Activated CD4-positive, alpha-beta T cell treated with anti-CD3 and anti-CD28 coated beads for 1 hour (primary cell): Measurements from ENCODE around the gene SIKE1.
"Not testable (repeated sequence)": the region's sequence is repeated elsewhere in the genome, so short reads cannot be mapped to it uniquely, and the experiment has no call there.

Experiments used
- DNase-seq: peaks from one replicate; pipeline ENCODE4 v3.0.0-alpha.2; 2020

SIKE1 gene

GRCh38 chr1:114755006-114755931 is 25.2 kb downstream of the SIKE1 start:
- no peak for DNase-seq

- DNase-seq: not testable (repeated sequence)
Observed at GRCh38 chr1:114753702-114754101, 26.8 kb downstream of the SIKE1 start.

GRCh38 chr1:114753143-114753542 is 27.3 kb downstream of the SIKE1 start:
- DNase-seq: no peak

GRCh38 chr1:114750780-114751179 is 29.7 kb downstream of the SIKE1 start:
- no peak for DNase-seq

GRCh38 chr1:114749835-114750234 is 30.6 kb downstream of the SIKE1 start:
- DNase-seq: no peak

- no peak for DNase-seq
Observed at GRCh38 chr1:114746450-114747121, 33.9 kb downstream of the SIKE1 start.

- DNase-seq: no peak
Observed at GRCh38 chr1:114745291-114745690, 35.2 kb downstream of the SIKE1 start.

- DNase-seq: no peak
Observed at GRCh38 chr1:114741963-114742746, 38.3 kb downstream of the SIKE1 start.

GRCh38 chr1:114740331-114740730 is 40.2 kb downstream of the SIKE1 start:
- no peak for DNase-seq

GRCh38 chr1:114737314-114737849 is 43.1 kb downstream of the SIKE1 start:
- no peak for DNase-seq

- no peak for DNase-seq
Observed at GRCh38 chr1:114735479-114735878, 45.0 kb downstream of the SIKE1 start.

GRCh38 chr1:114729782-114730181 is 50.7 kb downstream of the SIKE1 start:
- DNase-seq: no peak

- no peak for DNase-seq
Observed at GRCh38 chr1:114728553-114728952, 51.9 kb downstream of the SIKE1 start.

GRCh38 chr1:114725230-114725629 is 55.3 kb downstream of the SIKE1 start:
- no peak for DNase-seq

- DNase-seq: no peak
Observed at GRCh38 chr1:114723915-114724314, 56.6 kb downstream of the SIKE1 start.

- no peak for DNase-seq
Observed at GRCh38 chr1:114723457-114723856, 57.0 kb downstream of the SIKE1 start.

- no peak for DNase-seq
Observed at GRCh38 chr1:114720492-114720891, 60.0 kb downstream of the SIKE1 start.
